Endothelial cell of umbilical vein (primary cell): ENCODE data around the gene KLF13. TPM values are rescaled to one million over a fixed set of nuclear protein-coding genes. Genes with fewer than 3 reads are reported as not detected.

Experiments used
- BruUV-seq: library from RNA; stranded (reverse); fragments of 400-500 nt; replicated peaks from 2 replicates; lab custom pipeline; 2021; lab: Mats Ljungman, UMichigan
- CTCF ChIA-PET: fragments of 300-600, 350-600 bp; sonication (Branson Sonifier 250); formaldehyde crosslinking; loops from one replicate; lab custom pipeline; 2021; ENCODE audit warnings: antibody characterized with exemption, inconsistent platforms; lab: Charles Lee
- POLR2A ChIA-PET: fragments of 300-600, 350-600 bp; sonication (Branson Sonifier 250); formaldehyde crosslinking; loops from one replicate; lab custom pipeline; 2021; ENCODE audit warnings: antibody characterized with exemption, inconsistent platforms; lab: Charles Lee
- DNase-seq: peaks from one replicate; pipeline ENCODE4 v3.0.0-alpha.2; 2011; ENCODE audit warnings: low read depth, low spot score
- FAIRE-seq: peaks from 2 replicates; lab custom pipeline; 2011; peaks lifted over from hg19 to GRCh38; lab: Jason Lieb, UNC
- H2AFZ ChIP-seq: 2 replicates; pipeline ENCODE4 v1.6.0; 2012; ENCODE audit warnings: low read depth, low read length, control low read depth, inconsistent platforms
- H3K27ac ChIP-seq: 2 replicates; pipeline ENCODE4 v1.5.1; 2011; ENCODE audit warnings: low read depth, mild to moderate bottlenecking, control low read depth, low read length, moderate library complexity; ENCODE audit not compliant: insufficient read depth
- H3K27me3 ChIP-seq, 2 experiments: 2 replicates each; pipeline versions ENCODE4 v1.6.0 to v1.6.1; 2011; ENCODE audit warnings: low read length in 2 of 2, mixed read lengths in 1 of 2; ENCODE audit not compliant: control insufficient read depth in 2 of 2, insufficient read depth in 2 of 2
- H3K36me3 ChIP-seq, 2 experiments: 2 replicates in 1 of 2; 3 replicates in 1 of 2; pipeline ENCODE4 v1.5.1; 2011; ENCODE audit warnings: low read length in 2 of 2, mild to moderate bottlenecking in 1 of 2, moderate library complexity in 1 of 2; ENCODE audit not compliant: control insufficient read depth in 2 of 2, insufficient read depth in 2 of 2; ENCODE audit errors: extremely low read depth in 1 of 2
- H3K4me1 ChIP-seq: 3 replicates; pipeline ENCODE4 v1.5.1; 2011; ENCODE audit warnings: mild to moderate bottlenecking, low read length; ENCODE audit not compliant: control insufficient read depth, insufficient read depth; ENCODE audit errors: extremely low read depth
- H3K4me2 ChIP-seq: 2 replicates; pipeline ENCODE4 v1.6.1; 2011; ENCODE audit warnings: low read length, control low read depth, mixed read lengths; ENCODE audit not compliant: insufficient read depth
- H3K4me3 ChIP-seq, 3 experiments: fragments of 200-600 bp in 1 of 3; sonication (generic), shearing (Covaris generic) in 1 of 3; replicated peaks in 1 of 3; 2 replicates each; pipeline ENCODE4 v1.5.1; 2011 to 2016; ENCODE audit warnings: control low read depth in 3 of 3, low read length in 3 of 3, mild to moderate bottlenecking in 2 of 3, inconsistent platforms in 1 of 3, low read depth in 1 of 3, moderate library complexity in 1 of 3; ENCODE audit not compliant: insufficient read depth in 1 of 3
- H3K79me2 ChIP-seq: 2 replicates; pipeline ENCODE4 v1.6.0; 2012; ENCODE audit warnings: low read length, inconsistent platforms; ENCODE audit not compliant: control insufficient read depth, insufficient read depth
- H3K9ac ChIP-seq: replicated peaks from 2 replicates; pipeline ENCODE3; 2011; ENCODE audit warnings: low read length, control low read depth; ENCODE audit not compliant: insufficient read depth; ENCODE audit errors: extremely low read depth
- H3K9me1 ChIP-seq: replicated peaks from 3 replicates; pipeline ENCODE4 v1.6.0; 2011; ENCODE audit warnings: mild to moderate bottlenecking, low read length; ENCODE audit not compliant: control insufficient read depth, insufficient read depth; ENCODE audit errors: extremely low read depth
- H3K9me3 ChIP-seq: replicated peaks from 2 replicates; pipeline ENCODE4 v1.5.1; 2012; ENCODE audit warnings: low read length, inconsistent platforms; ENCODE audit not compliant: control insufficient read depth, insufficient read depth
- H4K20me1 ChIP-seq: replicated peaks from 2 replicates; pipeline ENCODE3; 2011; ENCODE audit warnings: mild to moderate bottlenecking, low read length; ENCODE audit not compliant: control insufficient read depth, insufficient read depth; ENCODE audit errors: extremely low read depth
- CTCF ChIP-seq, 2 donors: IDR thresholded peaks; 1 replicate in 1 of 2; 2 replicates in 1 of 2; pipeline ENCODE4 v1.5.1; 2011; ENCODE audit warnings: low read length in 2 of 2, mild to moderate bottlenecking in 2 of 2, moderate library complexity in 2 of 2, control low read depth in 1 of 2, inconsistent platforms in 1 of 2, low read depth in 1 of 2; ENCODE audit not compliant: insufficient read depth in 1 of 2; ENCODE audit errors: extremely low read depth in 1 of 2
- EZH2 ChIP-seq: IDR thresholded peaks from 2 replicates; pipeline ENCODE4 v1.6.1; 2012; ENCODE audit warnings: borderline replicate concordance, low read depth, mild to moderate bottlenecking, moderate library complexity, low read length, inconsistent platforms; ENCODE audit not compliant: severe bottlenecking
- FOS ChIP-seq: IDR thresholded peaks from 2 replicates; pipeline ENCODE4 v1.6.1; 2011; ENCODE audit warnings: mild to moderate bottlenecking, low read length, moderate library complexity, borderline replicate concordance; ENCODE audit not compliant: insufficient read depth
- GATA2 ChIP-seq: IDR thresholded peaks from 2 replicates; pipeline ENCODE4 v1.7.0; 2011; ENCODE audit warnings: low read depth, mild to moderate bottlenecking, moderate library complexity, mixed read lengths, low read length; ENCODE audit not compliant: insufficient read length, insufficient read depth
- JUN ChIP-seq: IDR thresholded peaks from 2 replicates; pipeline ENCODE4 v1.6.1; 2011; ENCODE audit warnings: borderline replicate concordance, low read depth; ENCODE audit not compliant: insufficient read length, insufficient read depth
- MYC ChIP-seq: IDR thresholded peaks from one replicate; pipeline ENCODE4 v1.6.1; 2011; ENCODE audit warnings: mild to moderate bottlenecking, low read depth, low read length
- POLR2A ChIP-seq: IDR thresholded peaks from 2 replicates; pipeline ENCODE4 v1.6.1; 2012; ENCODE audit warnings: low read depth, mild to moderate bottlenecking, control low read depth, low read length
- POLR2AphosphoS5 ChIP-seq: IDR thresholded peaks from 2 replicates; pipeline ENCODE4 v1.6.1; 2012; ENCODE audit warnings: low read depth, mild to moderate bottlenecking, control low read depth, low read length, moderate library complexity; ENCODE audit not compliant: insufficient read depth
- dilution Hi-C: fragments of 300-500 bp; cut with MboI; formaldehyde crosslinking; loops from one replicate; pipeline ENCODE4 v1.15.0; 2019; ENCODE audit warnings: low sequenced_read_pairs; ENCODE audit not compliant: extremely low pct_ligation_motif_present
- intact Hi-C: fragments of 100-400 bp; cut with micrococcal nuclease; formaldehyde crosslinking; loops from one replicate; pipeline ENCODE4 v1.10.0; 2022
- polyA plus RNA-seq, 4 experiments: library from polyadenylated mRNA; depleted of rRNA in 3 of 4; stranded (reverse) in 3 of 4; unstranded in 1 of 4; fragments of >200 nt; gene quantifications; 2 replicates each; pipeline versions ENCODE4 v1.2.1 to v1.2.3, GENCODE V29; 2011 to 2012; ENCODE audit warnings: missing spikeins in 1 of 4
- total RNA-seq: library from RNA; stranded (reverse); gene quantifications from 2 replicates; pipeline ENCODE4 v1.2.3, GENCODE V29; 2021
- TF ChIP-seq, protein P1 (sequence below): IDR thresholded peaks from 2 replicates; pipeline ENCODE4 v1.6.1; 2011; ENCODE audit not compliant: insufficient read depth, insufficient read length

The KLF13 gene
- total and polyA plus RNA-seq, 2 donors (not counting 3 experiments of a cell fraction or from before 2014, with no cell fraction given) = 10.1 to 31.9 TPM

DNA sequence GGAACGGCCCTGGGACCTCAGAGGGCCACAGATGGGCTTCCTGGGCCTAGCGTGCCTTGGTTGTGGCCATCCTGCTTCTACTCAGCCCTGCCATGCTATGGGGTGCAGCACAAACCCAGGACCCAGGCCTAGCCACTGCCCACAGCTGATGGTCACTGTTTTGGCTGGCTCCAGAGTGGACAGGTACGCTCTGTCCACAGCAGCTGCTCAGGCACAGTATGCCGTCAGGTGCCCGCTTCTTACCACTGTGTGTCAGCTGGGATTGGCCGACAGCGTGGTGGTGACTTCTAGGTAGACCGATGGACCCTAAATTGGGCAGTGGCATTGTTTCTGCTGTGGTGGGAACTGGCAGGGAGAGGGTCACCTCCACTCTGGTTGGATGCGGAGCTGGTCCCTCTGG lies 47.3 kb downstream of the KLF13 start:
- BruUV-seq = no TSS peak
- no peaks in the 10 kb centered on the region for H3K79me2 ChIP-seq
- dilution Hi-C loops = no loop called here

GRCh38 chr15:31374489-31374888 lies 47.9 kb downstream of the KLF13 start:
- TF ChIP-seq POLR2A (no peak), JUN (no peak), POLR2AphosphoS5 (no peak), MYC (no peak), CTCF (IDR thresholded peaks at IDR 0.05; ENCODE audit: extremely low read depth in 1 of 2, insufficient read depth in 1 of 2, low read depth in 1 of 2, low read length in 2 of 2) (no peak), FOS (no peak), EZH2 (no peak), GATA2 (no peak)
- TF ChIP-seq, protein P1, sequence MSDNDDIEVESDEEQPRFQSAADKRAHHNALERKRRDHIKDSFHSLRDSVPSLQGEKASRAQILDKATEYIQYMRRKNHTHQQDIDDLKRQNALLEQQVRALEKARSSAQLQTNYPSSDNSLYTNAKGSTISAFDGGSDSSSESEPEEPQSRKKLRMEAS = no peak
- no peak overlapping the region for H3K9ac ChIP-seq
- ChIA-PET POLR2A (no interaction called here), CTCF (no interaction called here)
- H3K27me3 ChIP-seq = no peaks in the 10 kb centered on the region
- BruUV-seq = no TSS peak
- peaks cover 0 to 2% of the 10 kb centered on the region in 2 experiments for H3K36me3 ChIP-seq
- H3K9me3 ChIP-seq = no peaks in the 10 kb centered on the region
- no peak overlapping the region for H3K4me3 ChIP-seq
- H3K79me2 ChIP-seq = no peaks in the 10 kb centered on the region
- no peak for FAIRE-seq
- dilution Hi-C loops (no loop called here), intact Hi-C loops (no loop called here)
- no peaks in the 10 kb centered on the region for H3K4me1 ChIP-seq
- H3K4me2 ChIP-seq = no peak overlapping the region
- no peak overlapping the region for H3K27ac ChIP-seq
- H4K20me1 ChIP-seq = no peaks in the 10 kb centered on the region
- no peak for DNase-seq
- H3K9me1 ChIP-seq = no peaks in the 10 kb centered on the region
- H2AFZ ChIP-seq = no peak overlapping the region

More for the DNA sequence above, 47.3 kb downstream of the KLF13 start:
- H3K27ac ChIP-seq = no peak overlapping the region
- no peaks in the 10 kb centered on the region for H3K27me3 ChIP-seq
- POLR2A ChIA-PET = no interaction called here
- H3K9me1 ChIP-seq = no peaks in the 10 kb centered on the region
- intact Hi-C loops = no loop called here
- TF ChIP-seq FOS = no peak
- H4K20me1 ChIP-seq = no peaks in the 10 kb centered on the region
- no peak overlapping the region for H3K4me3 ChIP-seq
- DNase-seq = no peak
- no peaks in the 10 kb centered on the region for H3K4me1 ChIP-seq
- FAIRE-seq = no peak
- H3K36me3 ChIP-seq = peaks cover 0 to 2% of the 10 kb centered on the region in 2 experiments
- H3K9ac ChIP-seq = no peak overlapping the region
- CTCF ChIA-PET = no interaction called here
- no peaks in the 10 kb centered on the region for H3K9me3 ChIP-seq
- H3K4me2 ChIP-seq = no peak overlapping the region
- no peak overlapping the region for H2AFZ ChIP-seq
